Bronchial epithelial cell (primary cell): ENCODE results near the gene HOXA10. TPM values are rescaled to one million over a fixed set of nuclear protein-coding genes. Genes with fewer than 3 reads are reported as not detected.

Experiments used
- DNase-seq: peaks from one replicate; pipeline ENCODE4 v3.0.0-alpha.2; 2010; ENCODE audit warnings: low read depth
- FAIRE-seq: peaks from 2 replicates; lab custom pipeline; 2011; peaks lifted over from hg19 to GRCh38; lab: Jason Lieb, UNC
- H3K27me3 ChIP-seq: 2 replicates; pipeline ENCODE4 v1.5.1; 2011; ENCODE audit warnings: low read length; ENCODE audit not compliant: control insufficient read depth, insufficient read depth
- H3K36me3 ChIP-seq: 2 replicates; pipeline ENCODE4 v1.5.1; 2011; ENCODE audit warnings: low read length; ENCODE audit not compliant: control insufficient read depth, insufficient read depth
- H3K4me3 ChIP-seq: 2 replicates; pipeline ENCODE4 v1.5.1; 2011; ENCODE audit warnings: mild to moderate bottlenecking, low read depth, low read length, control low read depth
- total RNA-seq: library from RNA; depleted of rRNA; stranded (reverse); fragments of >200 nt; gene quantifications from 2 replicates; pipeline ENCODE4 v1.2.1, GENCODE V29; 2014
- TF ChIP-seq, protein P1 (sequence below): IDR thresholded peaks from 2 replicates; pipeline ENCODE4 v1.5.1; 2011; ENCODE audit warnings: mild to moderate bottlenecking, moderate library complexity, low read length, control low read depth, inconsistent platforms; ENCODE audit not compliant: insufficient read depth, severe bottlenecking

The HOXA10 gene
- total RNA-seq, 1 donor from 2014 or later, result not detected

DNA sequence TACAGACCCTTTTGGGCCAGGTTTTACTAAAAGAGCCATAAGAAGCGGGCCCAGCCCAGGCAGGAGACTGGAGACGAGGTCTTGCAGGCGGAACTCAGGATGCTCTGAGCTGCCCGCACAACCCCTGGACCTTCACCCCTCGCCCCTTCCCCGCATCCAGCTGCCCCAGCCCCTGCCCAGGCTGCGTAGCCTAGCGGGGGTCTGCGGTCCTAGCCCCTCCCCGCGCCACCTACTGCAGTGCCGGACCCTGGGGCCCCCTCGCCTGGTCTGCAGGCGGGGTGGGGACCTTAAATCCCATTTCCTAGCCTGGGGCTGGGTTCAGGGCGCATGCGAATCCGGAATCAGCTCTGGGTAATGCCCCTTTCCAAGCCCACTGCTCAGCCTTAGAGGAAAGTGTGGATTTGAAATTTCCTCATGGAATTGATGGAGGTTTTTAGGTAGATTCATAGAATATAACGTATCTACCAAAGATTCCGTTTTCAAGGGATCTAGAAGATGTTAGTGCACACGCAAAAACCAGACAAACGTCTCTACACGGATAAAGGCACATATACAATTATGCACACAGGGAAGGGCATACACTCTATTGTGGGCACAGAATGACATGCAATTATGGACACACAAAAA lies 21.2 kb downstream of the HOXA10 start:
- FAIRE-seq, result no peak
- DNase-seq, result no peak
- Histone ChIP-seq H3K27me3 (peaks cover 89% of the 10 kb centered on the region), H3K4me3 (no peak overlapping the region), H3K36me3 (no peaks in the 10 kb centered on the region)
- TF ChIP-seq, protein P1, sequence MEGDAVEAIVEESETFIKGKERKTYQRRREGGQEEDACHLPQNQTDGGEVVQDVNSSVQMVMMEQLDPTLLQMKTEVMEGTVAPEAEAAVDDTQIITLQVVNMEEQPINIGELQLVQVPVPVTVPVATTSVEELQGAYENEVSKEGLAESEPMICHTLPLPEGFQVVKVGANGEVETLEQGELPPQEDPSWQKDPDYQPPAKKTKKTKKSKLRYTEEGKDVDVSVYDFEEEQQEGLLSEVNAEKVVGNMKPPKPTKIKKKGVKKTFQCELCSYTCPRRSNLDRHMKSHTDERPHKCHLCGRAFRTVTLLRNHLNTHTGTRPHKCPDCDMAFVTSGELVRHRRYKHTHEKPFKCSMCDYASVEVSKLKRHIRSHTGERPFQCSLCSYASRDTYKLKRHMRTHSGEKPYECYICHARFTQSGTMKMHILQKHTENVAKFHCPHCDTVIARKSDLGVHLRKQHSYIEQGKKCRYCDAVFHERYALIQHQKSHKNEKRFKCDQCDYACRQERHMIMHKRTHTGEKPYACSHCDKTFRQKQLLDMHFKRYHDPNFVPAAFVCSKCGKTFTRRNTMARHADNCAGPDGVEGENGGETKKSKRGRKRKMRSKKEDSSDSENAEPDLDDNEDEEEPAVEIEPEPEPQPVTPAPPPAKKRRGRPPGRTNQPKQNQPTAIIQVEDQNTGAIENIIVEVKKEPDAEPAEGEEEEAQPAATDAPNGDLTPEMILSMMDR, result no peak

- H3K4me3 ChIP-seq, result no peak within 1 kb of the TSS
- FAIRE-seq, result peak; percentile 23
- TF ChIP-seq, protein P1, result no peak
- H3K36me3 ChIP-seq, result no peaks in the 10 kb centered on the region
- DNase-seq, result no peak
- peaks cover 86% of the 10 kb centered on the region for H3K27me3 ChIP-seq
These were observed 21.9 kb downstream of the HOXA10 start, which contains the start of gene HOXA3 for GRCh38 chr7:27151931-27152815. Gene HOXA3, minus strand, starts transcription at chr7:27152583. Its CDS starts 41,943 bp downstream, at chr7:27110640.

- DNase-seq (no peak), FAIRE-seq (no peak)
- TF ChIP-seq, protein P1, result no peak
- Histone ChIP-seq H3K36me3 (no peaks in the 10 kb centered on the region), H3K4me3 (no peak overlapping the region), H3K27me3 (peaks cover 89% of the 10 kb centered on the region)
These were observed 22.7 kb downstream of the HOXA10 start for GRCh38 chr7:27151341-27151930.

GRCh38 chr7:27150568-27151340 lies 23.4 kb downstream of the HOXA10 start:
- DNase-seq, result peak; percentile 20
- H3K4me3 ChIP-seq, result no peak overlapping the region
- TF ChIP-seq, protein P1, result peak; percentile 85
- no peaks in the 10 kb centered on the region for H3K36me3 ChIP-seq
- peaks cover 89% of the 10 kb centered on the region for H3K27me3 ChIP-seq
- FAIRE-seq, result no peak

DNA sequence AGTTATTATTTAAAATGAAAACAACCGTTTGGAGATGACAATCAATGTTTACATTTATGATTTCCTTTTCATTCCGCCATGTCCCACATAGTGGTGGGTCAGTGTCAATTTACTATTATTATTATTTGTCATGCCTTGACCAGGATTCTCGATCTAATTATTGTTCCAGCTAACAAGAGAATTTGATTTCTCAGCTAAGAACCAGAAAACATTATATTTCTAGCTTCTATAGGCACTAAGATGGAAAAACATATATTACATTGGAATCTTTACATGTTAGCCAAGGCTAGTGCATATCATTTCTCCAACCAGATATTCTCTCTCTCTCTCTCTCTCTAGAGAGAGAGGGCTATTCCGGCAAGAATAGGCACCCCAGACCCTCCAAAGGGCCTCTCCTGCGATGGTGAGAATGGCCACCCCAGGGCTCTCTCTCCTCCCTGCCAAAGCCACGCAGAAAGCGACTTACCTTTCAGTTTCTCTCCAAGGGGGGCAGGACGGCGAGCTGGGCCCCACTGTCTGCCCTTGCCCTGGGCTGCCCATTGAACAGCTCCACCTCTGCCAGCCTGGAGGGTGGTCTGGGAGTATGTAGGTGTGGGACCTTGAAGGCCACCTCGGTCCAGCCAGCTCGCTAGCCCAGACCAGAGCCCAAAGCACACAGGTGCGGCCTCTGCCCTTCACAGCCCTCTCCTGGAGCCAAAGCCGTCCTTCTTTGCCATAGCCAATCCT lies 24.1 kb downstream of the HOXA10 start:
- no peak for FAIRE-seq
- H3K4me3 ChIP-seq, result no peak overlapping the region
- no peaks in the 10 kb centered on the region for H3K36me3 ChIP-seq
- TF ChIP-seq, protein P1, result no peak
- no peak for DNase-seq
- peaks cover 87% of the 10 kb centered on the region for H3K27me3 ChIP-seq
